ENCODE measurements around the gene SMIM36.
"Not testable (repeated sequence)": the region's sequence is repeated elsewhere in the genome, so short reads cannot be mapped to it uniquely, and the experiment has no call there.

SMIM36 gene

DNA sequence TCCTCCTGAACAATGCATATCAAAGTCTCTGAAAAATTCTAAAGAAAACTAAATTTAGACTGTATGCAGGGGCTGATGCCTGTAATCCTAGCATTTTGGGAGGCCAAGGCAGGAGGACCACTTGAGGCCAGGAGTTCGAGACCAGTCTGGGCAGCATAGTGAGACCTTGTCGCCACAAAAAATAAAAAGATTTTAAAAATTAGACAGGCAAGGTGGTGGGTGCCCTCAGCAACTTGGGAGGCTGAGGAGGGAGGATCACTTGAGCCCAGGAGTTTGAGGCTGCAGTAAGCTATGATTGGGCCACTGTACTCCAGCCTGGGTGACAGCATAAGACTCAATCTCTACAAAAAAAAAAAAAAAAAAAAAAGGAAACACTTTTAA is 59.5 kb downstream of the SMIM36 start:
- no peak overlapping the region for H3K27ac ChIP-seq (ENCODE audit: low read length)
- H3K4me1 ChIP-seq (ENCODE audit: control insufficient read depth, low read depth, low read length) = peaks cover 17% of the 10 kb centered on the region
- H3K36me3 ChIP-seq (ENCODE audit: control insufficient read depth, low read depth, low read length) = no peaks in the 10 kb centered on the region
- no peak overlapping the region for H3K9ac ChIP-seq (ENCODE audit: low read length)
- no peak overlapping the region for H3K4me3 ChIP-seq (ENCODE audit: low read length)
- no peaks in the 10 kb centered on the region for H3K9me3 ChIP-seq (ENCODE audit: control insufficient read depth, low read depth, low read length)
- no peaks in the 10 kb centered on the region for H3K27me3 ChIP-seq (ENCODE audit: control insufficient read depth, insufficient read depth, low read length)

- Histone ChIP-seq H3K4me1 (ENCODE audit: control insufficient read depth, low read depth, low read length) (peaks cover 17% of the 10 kb centered on the region), H3K4me3 (ENCODE audit: low read length) (no peak overlapping the region), H3K36me3 (ENCODE audit: control insufficient read depth, low read depth, low read length) (no peaks in the 10 kb centered on the region), H3K9me3 (ENCODE audit: control insufficient read depth, low read depth, low read length) (no peaks in the 10 kb centered on the region), H3K27me3 (ENCODE audit: control insufficient read depth, insufficient read depth, low read length) (no peaks in the 10 kb centered on the region), H3K27ac (ENCODE audit: low read length) (no peak overlapping the region), H3K9ac (ENCODE audit: low read length) (no peak overlapping the region)
Measured at GRCh38 chr17:55451203-55451641, 60.0 kb downstream of the SMIM36 start.

DNA sequence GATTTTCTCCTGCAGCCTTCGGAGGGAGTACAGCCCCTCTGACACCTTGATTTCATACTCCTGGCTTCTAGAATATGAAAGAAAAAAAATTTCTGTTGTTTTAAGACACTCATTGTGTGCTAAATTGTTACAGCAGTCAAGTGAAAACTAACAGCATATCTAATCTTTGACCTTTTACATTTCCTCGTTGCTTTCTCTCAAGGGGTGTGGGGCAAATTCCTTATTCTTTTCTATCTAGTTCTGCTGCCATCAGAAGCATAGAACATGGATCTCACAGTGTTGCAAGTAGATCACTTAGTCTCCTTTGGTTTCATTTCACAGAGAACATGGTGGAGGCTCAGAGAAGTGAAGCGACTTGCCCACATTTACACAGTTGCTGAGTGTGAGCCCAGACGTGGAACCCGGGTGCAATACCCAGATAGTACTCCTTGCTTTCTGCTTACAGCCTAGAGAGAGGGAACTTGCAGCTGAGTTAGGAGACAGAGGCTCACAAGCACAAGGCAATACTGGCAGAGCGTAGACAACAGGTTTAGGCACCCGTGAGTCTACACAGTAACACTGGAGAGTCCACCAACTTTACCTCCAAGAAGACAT is 60.9 kb downstream of the SMIM36 start:
- Histone ChIP-seq H3K36me3 (ENCODE audit: control insufficient read depth, low read depth, low read length) (no peaks in the 10 kb centered on the region), H3K4me1 (ENCODE audit: control insufficient read depth, low read depth, low read length) (peaks cover 17% of the 10 kb centered on the region), H3K27me3 (ENCODE audit: control insufficient read depth, insufficient read depth, low read length) (no peaks in the 10 kb centered on the region), H3K9ac (ENCODE audit: low read length) (no peak overlapping the region), H3K9me3 (ENCODE audit: control insufficient read depth, low read depth, low read length) (no peaks in the 10 kb centered on the region), H3K4me3 (ENCODE audit: low read length) (no peak overlapping the region), H3K27ac (ENCODE audit: low read length) (no peak overlapping the region)

DNA sequence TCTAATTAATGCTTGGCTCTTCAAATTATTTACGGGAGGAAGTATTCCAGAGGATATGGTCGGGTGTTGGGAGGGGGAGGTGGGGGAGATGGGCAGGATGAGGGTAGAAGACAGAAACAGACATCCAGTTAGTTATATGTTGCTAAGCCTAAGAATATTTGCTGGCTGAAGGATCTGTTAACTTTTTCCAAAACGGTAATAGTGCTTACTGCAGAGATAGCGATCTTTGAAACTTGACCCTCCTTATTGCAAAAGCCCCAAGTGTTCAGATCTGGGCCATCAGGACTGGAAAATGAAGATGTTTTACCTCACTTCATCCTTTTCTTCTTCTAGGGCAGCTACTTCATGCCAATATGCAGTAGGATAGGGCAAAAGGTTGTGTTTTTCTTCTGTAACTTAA is 62.6 kb downstream of the SMIM36 start:
- Histone ChIP-seq H3K36me3 (ENCODE audit: control insufficient read depth, low read depth, low read length) (no peaks in the 10 kb centered on the region), H3K27ac (ENCODE audit: low read length) (no peak overlapping the region), H3K9me3 (ENCODE audit: control insufficient read depth, low read depth, low read length) (no peaks in the 10 kb centered on the region), H3K9ac (ENCODE audit: low read length) (no peak overlapping the region), H3K27me3 (ENCODE audit: control insufficient read depth, insufficient read depth, low read length) (no peaks in the 10 kb centered on the region), H3K4me1 (ENCODE audit: control insufficient read depth, low read depth, low read length) (peaks cover 12% of the 10 kb centered on the region), H3K4me3 (ENCODE audit: low read length) (no peak overlapping the region)

DNA sequence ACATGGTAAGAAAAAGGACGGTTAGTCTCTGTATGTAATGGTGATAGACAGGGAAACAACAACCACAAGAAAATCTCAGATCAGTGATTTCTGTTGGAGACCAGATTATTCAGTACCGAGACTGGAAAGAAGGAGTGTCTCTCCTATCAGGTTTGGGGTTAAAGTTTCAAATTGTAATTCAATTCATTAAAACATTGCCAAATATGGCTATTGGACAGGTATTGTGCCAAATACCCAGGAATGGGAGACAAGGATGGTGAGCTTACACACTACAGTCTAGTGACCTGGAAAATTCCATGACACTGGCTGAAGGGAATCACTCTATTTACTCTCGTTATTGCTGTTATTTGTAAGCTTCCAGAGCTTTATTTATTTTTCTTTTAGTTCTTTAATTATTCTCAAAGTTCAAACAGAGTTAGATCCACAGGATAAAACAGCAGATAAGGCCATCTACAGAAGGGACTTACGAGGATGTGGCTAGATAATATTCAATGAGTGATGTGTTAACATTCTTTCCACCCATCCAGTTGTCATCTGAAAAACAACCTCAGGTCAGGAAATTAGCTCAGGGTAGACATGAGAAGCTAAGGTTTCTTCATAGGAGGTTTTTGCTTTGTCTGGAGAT is 64.6 kb downstream of the SMIM36 start:
- H3K9me3 ChIP-seq (ENCODE audit: control insufficient read depth, low read depth, low read length) = no peaks in the 10 kb centered on the region
- no peaks in the 10 kb centered on the region for H3K36me3 ChIP-seq (ENCODE audit: control insufficient read depth, low read depth, low read length)
- peaks cover 9% of the 10 kb centered on the region for H3K4me1 ChIP-seq (ENCODE audit: control insufficient read depth, low read depth, low read length)
- no peak overlapping the region for H3K4me3 ChIP-seq (ENCODE audit: low read length)
- no peaks in the 10 kb centered on the region for H3K27me3 ChIP-seq (ENCODE audit: control insufficient read depth, insufficient read depth, low read length)
- no peak overlapping the region for H3K27ac ChIP-seq (ENCODE audit: low read length)
- H3K9ac ChIP-seq (ENCODE audit: low read length) = no peak overlapping the region

GRCh38 chr17:55446004-55446403 is 65.2 kb downstream of the SMIM36 start:
- H3K4me3 ChIP-seq (ENCODE audit: low read length); H3K9me3 ChIP-seq (ENCODE audit: control insufficient read depth, low read depth, low read length); H3K27me3 ChIP-seq (ENCODE audit: control insufficient read depth, insufficient read depth, low read length); H3K27ac ChIP-seq (ENCODE audit: low read length); H3K9ac ChIP-seq (ENCODE audit: low read length); H3K36me3 ChIP-seq (ENCODE audit: control insufficient read depth, low read depth, low read length); H3K4me1 ChIP-seq (ENCODE audit: control insufficient read depth, low read depth, low read length): not testable (repeated sequence)

- Histone ChIP-seq H3K9me3 (ENCODE audit: control insufficient read depth, low read depth, low read length) (no peaks in the 10 kb centered on the region), H3K36me3 (ENCODE audit: control insufficient read depth, low read depth, low read length) (no peaks in the 10 kb centered on the region), H3K4me1 (ENCODE audit: control insufficient read depth, low read depth, low read length) (peaks cover 9% of the 10 kb centered on the region), H3K4me3 (ENCODE audit: low read length) (no peak overlapping the region), H3K27ac (ENCODE audit: low read length) (no peak overlapping the region), H3K9ac (ENCODE audit: low read length) (no peak overlapping the region), H3K27me3 (ENCODE audit: control insufficient read depth, insufficient read depth, low read length) (no peaks in the 10 kb centered on the region)
Measured at GRCh38 chr17:55444471-55445441, 66.5 kb downstream of the SMIM36 start.

GRCh38 chr17:55443904-55444303 is 67.3 kb downstream of the SMIM36 start:
- no peaks in the 10 kb centered on the region for H3K36me3 ChIP-seq (ENCODE audit: control insufficient read depth, low read depth, low read length)
- H3K9me3 ChIP-seq (ENCODE audit: control insufficient read depth, low read depth, low read length) = no peaks in the 10 kb centered on the region
- H3K4me1 ChIP-seq (ENCODE audit: control insufficient read depth, low read depth, low read length) = peaks cover 9% of the 10 kb centered on the region
- H3K27me3 ChIP-seq (ENCODE audit: control insufficient read depth, insufficient read depth, low read length) = no peaks in the 10 kb centered on the region
- H3K27ac ChIP-seq (ENCODE audit: low read length) = no peak overlapping the region
- H3K4me3 ChIP-seq (ENCODE audit: low read length) = no peak overlapping the region
- H3K9ac ChIP-seq (ENCODE audit: low read length) = no peak overlapping the region

GRCh38 chr17:55442953-55443683 is 68.1 kb downstream of the SMIM36 start:
- Histone ChIP-seq H3K9ac (ENCODE audit: low read length) (no peak overlapping the region), H3K36me3 (ENCODE audit: control insufficient read depth, low read depth, low read length) (no peaks in the 10 kb centered on the region), H3K27me3 (ENCODE audit: control insufficient read depth, insufficient read depth, low read length) (no peaks in the 10 kb centered on the region), H3K4me3 (ENCODE audit: low read length) (no peak overlapping the region), H3K4me1 (ENCODE audit: control insufficient read depth, low read depth, low read length) (peaks cover 9% of the 10 kb centered on the region), H3K27ac (ENCODE audit: low read length) (no peak overlapping the region), H3K9me3 (ENCODE audit: control insufficient read depth, low read depth, low read length) (no peaks in the 10 kb centered on the region)

DNA sequence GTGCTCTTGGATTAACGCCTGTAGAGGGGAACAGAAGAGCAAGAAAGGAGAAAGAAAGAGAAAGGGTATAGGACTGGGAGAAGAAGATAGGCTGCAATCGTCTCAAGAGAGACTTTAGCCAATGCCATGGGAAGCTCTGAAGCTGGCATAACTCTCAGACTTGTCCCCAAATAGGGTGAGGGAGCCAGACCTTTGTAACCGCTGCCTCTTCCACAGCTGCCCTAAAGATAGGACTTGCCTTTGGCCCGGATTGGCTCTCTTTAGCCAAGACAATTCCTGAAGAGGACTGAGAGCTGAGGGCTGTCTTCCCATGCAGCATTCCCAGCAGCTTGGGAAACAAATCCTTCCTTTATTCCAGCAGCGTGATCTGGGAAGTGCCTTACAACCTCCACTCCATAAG is 68.8 kb downstream of the SMIM36 start:
- Histone ChIP-seq H3K4me3 (ENCODE audit: low read length) (no peak overlapping the region), H3K9ac (ENCODE audit: low read length) (no peak overlapping the region), H3K4me1 (ENCODE audit: control insufficient read depth, low read depth, low read length) (peaks cover 9% of the 10 kb centered on the region), H3K27ac (ENCODE audit: low read length) (no peak overlapping the region), H3K9me3 (ENCODE audit: control insufficient read depth, low read depth, low read length) (no peaks in the 10 kb centered on the region), H3K27me3 (ENCODE audit: control insufficient read depth, insufficient read depth, low read length) (no peaks in the 10 kb centered on the region), H3K36me3 (ENCODE audit: control insufficient read depth, low read depth, low read length) (no peaks in the 10 kb centered on the region)

- Histone ChIP-seq H3K36me3 (ENCODE audit: control insufficient read depth, low read depth, low read length) (no peaks in the 10 kb centered on the region), H3K9me3 (ENCODE audit: control insufficient read depth, low read depth, low read length) (no peaks in the 10 kb centered on the region), H3K9ac (ENCODE audit: low read length) (no peak overlapping the region), H3K27me3 (ENCODE audit: control insufficient read depth, insufficient read depth, low read length) (no peaks in the 10 kb centered on the region), H3K27ac (ENCODE audit: low read length) (no peak overlapping the region), H3K4me3 (ENCODE audit: low read length) (no peak overlapping the region), H3K4me1 (ENCODE audit: control insufficient read depth, low read depth, low read length) (peaks cover 17% of the 10 kb centered on the region)
Measured at GRCh38 chr17:55441544-55441943, 69.7 kb downstream of the SMIM36 start.
